DOHH2 (cell line): ENCODE data around the gene CHFR.

ENCODE experiments used
- H3F3A ChIP-seq: fragments of 200-600 bp; sonication (generic), shearing (Covaris generic); 2 replicates; pipeline ENCODE4 v1.6.0; 2016; ENCODE audit warnings: antibody characterized with exemption, mild to moderate bottlenecking; ENCODE audit not compliant: control insufficient read depth, insufficient read depth
- H3K27ac ChIP-seq: fragments of 200-600 bp; sonication (generic); 2 replicates; pipeline ENCODE4 v1.5.1; 2014; ENCODE audit warnings: low read depth, mild to moderate bottlenecking, low read length, moderate library complexity
- H3K27me3 ChIP-seq: fragments of 200-600 bp; sonication (generic); 2 replicates; pipeline ENCODE4 v1.6.1; 2014; ENCODE audit warnings: mild to moderate bottlenecking, low read length, mixed read lengths; ENCODE audit not compliant: control insufficient read depth
- H3K36me3 ChIP-seq: fragments of 200-600 bp; sonication (generic); 2 replicates; pipeline ENCODE4 v1.6.1; 2014; ENCODE audit warnings: mild to moderate bottlenecking, low read length, moderate library complexity, mixed read lengths; ENCODE audit not compliant: control insufficient read depth
- H3K4me1 ChIP-seq: fragments of 200-600 bp; sonication (generic); 2 replicates; pipeline ENCODE4 v1.6.1; 2014; ENCODE audit warnings: mild to moderate bottlenecking, low read length, mixed read lengths; ENCODE audit not compliant: control insufficient read depth
- H3K4me2 ChIP-seq: fragments of 200-600 bp; sonication (generic); 2 replicates; pipeline ENCODE4 v1.6.0; 2014; ENCODE audit warnings: mild to moderate bottlenecking, low read length, moderate library complexity
- H3K4me3 ChIP-seq: fragments of 200-600 bp; sonication (generic); 2 replicates; pipeline ENCODE4 v1.5.1; 2014; ENCODE audit warnings: mild to moderate bottlenecking, low read length, mixed read lengths
- H3K79me2 ChIP-seq: fragments of 200-600 bp; sonication (generic); 2 replicates; pipeline ENCODE4 v1.6.1; 2014; ENCODE audit warnings: mild to moderate bottlenecking, low read length, mixed read lengths; ENCODE audit not compliant: control insufficient read depth
- H3K9me2 ChIP-seq: fragments of 200-600 bp; sonication (generic); replicated peaks from 2 replicates; pipeline ENCODE4 v1.6.1; 2014; ENCODE audit warnings: mild to moderate bottlenecking, low read length, mixed read lengths; ENCODE audit not compliant: control insufficient read depth
- H3K9me3 ChIP-seq: fragments of 200-600 bp; sonication (generic); 2 replicates; pipeline ENCODE4 v1.6.1; 2014; ENCODE audit warnings: antibody characterized with exemption, low read length, mixed read lengths; ENCODE audit not compliant: control insufficient read depth, insufficient read depth
- H4K20me1 ChIP-seq: fragments of 200-600 bp; sonication (generic); 2 replicates; pipeline ENCODE4 v1.6.0; 2014; ENCODE audit warnings: low read depth, mild to moderate bottlenecking, antibody characterized with exemption, low read length, moderate library complexity; ENCODE audit not compliant: control insufficient read depth, insufficient read depth
- EZH2phosphoT487 ChIP-seq: fragments of 200-600 bp; sonication (generic); IDR thresholded peaks from 2 replicates; pipeline ENCODE4 v1.6.1; 2017; ENCODE audit warnings: borderline replicate concordance, mild to moderate bottlenecking, antibody characterized with exemption, low read length, moderate library complexity, mixed read lengths
- TF ChIP-seq, protein P1 (sequence below): fragments of 200-600 bp; sonication (generic); IDR thresholded peaks from one replicate; pipeline ENCODE4 v1.5.1; 2014; ENCODE audit warnings: antibody characterized with exemption, mild to moderate bottlenecking, low read depth, low read length; ENCODE audit not compliant: poor library complexity, severe bottlenecking

The CHFR gene

DNA sequence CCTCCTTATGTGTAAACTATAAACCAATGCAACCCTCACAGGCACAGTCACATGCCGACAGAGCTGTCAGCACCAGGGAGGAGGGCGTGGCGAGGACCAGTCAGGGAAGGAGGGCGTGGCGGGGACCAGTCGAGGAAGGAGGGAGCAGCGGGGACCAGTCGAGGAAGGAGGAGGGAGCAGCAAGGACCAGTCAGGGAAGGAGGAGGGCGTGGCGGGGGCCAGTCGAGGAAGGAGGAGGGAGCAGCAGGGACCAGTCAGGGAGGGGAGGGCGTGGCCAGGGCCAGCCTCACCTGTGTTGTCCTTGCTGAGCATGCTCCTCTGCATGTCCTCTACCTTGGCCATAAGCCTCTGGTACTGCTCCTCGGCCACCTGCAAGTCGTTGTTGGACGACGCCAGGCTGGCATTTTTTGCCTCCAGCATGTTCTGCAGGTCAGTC lies 83.0 kb downstream of the CHFR start:
- no peaks in the 10 kb centered on the region for H3K27me3 ChIP-seq
- no peak overlapping the region for H3K27ac ChIP-seq
- no peak overlapping the region for H3K4me3 ChIP-seq
- no peaks in the 10 kb centered on the region for H3K9me2 ChIP-seq
- no peaks in the 10 kb centered on the region for H3K9me3 ChIP-seq
- H3K36me3 ChIP-seq = peaks cover 79% of the 10 kb centered on the region
- no peak for TF ChIP-seq EZH2phosphoT487
- TF ChIP-seq, protein P1, sequence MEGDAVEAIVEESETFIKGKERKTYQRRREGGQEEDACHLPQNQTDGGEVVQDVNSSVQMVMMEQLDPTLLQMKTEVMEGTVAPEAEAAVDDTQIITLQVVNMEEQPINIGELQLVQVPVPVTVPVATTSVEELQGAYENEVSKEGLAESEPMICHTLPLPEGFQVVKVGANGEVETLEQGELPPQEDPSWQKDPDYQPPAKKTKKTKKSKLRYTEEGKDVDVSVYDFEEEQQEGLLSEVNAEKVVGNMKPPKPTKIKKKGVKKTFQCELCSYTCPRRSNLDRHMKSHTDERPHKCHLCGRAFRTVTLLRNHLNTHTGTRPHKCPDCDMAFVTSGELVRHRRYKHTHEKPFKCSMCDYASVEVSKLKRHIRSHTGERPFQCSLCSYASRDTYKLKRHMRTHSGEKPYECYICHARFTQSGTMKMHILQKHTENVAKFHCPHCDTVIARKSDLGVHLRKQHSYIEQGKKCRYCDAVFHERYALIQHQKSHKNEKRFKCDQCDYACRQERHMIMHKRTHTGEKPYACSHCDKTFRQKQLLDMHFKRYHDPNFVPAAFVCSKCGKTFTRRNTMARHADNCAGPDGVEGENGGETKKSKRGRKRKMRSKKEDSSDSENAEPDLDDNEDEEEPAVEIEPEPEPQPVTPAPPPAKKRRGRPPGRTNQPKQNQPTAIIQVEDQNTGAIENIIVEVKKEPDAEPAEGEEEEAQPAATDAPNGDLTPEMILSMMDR = no peak
- H4K20me1 ChIP-seq = no peaks in the 10 kb centered on the region
- H3K4me2 ChIP-seq = no peak overlapping the region
- H3K4me1 ChIP-seq = no peaks in the 10 kb centered on the region
- peaks cover 43% of the 10 kb centered on the region for H3K79me2 ChIP-seq
- H3F3A ChIP-seq = no peaks in the 10 kb centered on the region

DNA sequence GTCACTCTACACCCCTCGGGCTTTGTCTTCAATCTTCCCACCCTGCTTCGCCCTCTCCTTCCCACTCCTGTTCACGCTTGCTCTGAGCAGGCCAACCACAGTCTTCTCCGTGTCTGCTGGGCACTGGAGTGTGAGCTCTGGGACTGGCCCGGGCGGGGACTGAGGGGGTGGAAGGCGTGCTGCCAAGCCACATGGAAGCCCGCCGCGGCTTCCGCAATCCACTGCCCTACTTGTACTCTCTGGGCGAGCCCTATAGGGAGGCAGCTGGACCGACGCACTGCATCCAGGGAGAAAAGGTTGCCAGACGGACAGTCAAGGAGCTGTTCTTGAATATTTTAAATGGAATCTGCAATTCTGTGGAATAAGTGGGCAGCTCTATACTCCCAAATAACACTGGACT lies 83.5 kb downstream of the CHFR start:
- H4K20me1 ChIP-seq = no peaks in the 10 kb centered on the region
- peaks cover 43% of the 10 kb centered on the region for H3K79me2 ChIP-seq
- peaks cover 85% of the 10 kb centered on the region for H3K36me3 ChIP-seq

DNA sequence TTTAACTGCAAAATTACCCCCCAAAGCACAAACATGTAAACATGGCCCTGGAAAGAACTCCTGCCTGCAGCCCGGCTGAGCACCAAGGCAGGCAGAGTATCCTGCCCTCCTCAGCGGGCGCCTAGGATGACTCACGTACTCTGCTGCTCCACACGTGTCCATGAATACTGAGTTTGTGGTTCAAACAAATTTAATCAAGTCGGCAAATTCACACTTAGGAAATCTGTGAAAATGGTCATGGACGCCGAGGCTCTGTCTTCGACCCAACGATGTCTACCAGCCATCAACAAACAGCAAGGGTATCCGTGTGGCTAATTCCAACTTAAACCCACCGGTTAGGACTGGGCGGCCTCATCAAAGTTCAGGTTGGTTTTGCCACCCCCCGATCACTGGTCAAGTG lies 84.3 kb downstream of the CHFR start:
- H3K36me3 ChIP-seq = peaks cover 83% of the 10 kb centered on the region
- H3K27ac ChIP-seq = no peak overlapping the region
- no peak for TF ChIP-seq EZH2phosphoT487
- TF ChIP-seq, protein P1 = no peak
- H3K9me3 ChIP-seq = no peaks in the 10 kb centered on the region
- no peaks in the 10 kb centered on the region for H4K20me1 ChIP-seq
- no peaks in the 10 kb centered on the region for H3K9me2 ChIP-seq
- no peaks in the 10 kb centered on the region for H3K27me3 ChIP-seq
- H3K4me1 ChIP-seq = no peaks in the 10 kb centered on the region
- H3F3A ChIP-seq = no peaks in the 10 kb centered on the region
- H3K4me2 ChIP-seq = no peak overlapping the region
- H3K4me3 ChIP-seq = no peak overlapping the region
- H3K79me2 ChIP-seq = peaks cover 36% of the 10 kb centered on the region

More for the DNA sequence above, 83.5 kb downstream of the CHFR start:
- Histone ChIP-seq H3K9me2 (no peaks in the 10 kb centered on the region), H3K9me3 (no peaks in the 10 kb centered on the region), H3K27ac (no peak overlapping the region), H3K4me3 (no peak overlapping the region), H3K27me3 (no peaks in the 10 kb centered on the region), H3K4me1 (no peaks in the 10 kb centered on the region), H3F3A (no peaks in the 10 kb centered on the region), H3K4me2 (no peak overlapping the region)
- no peak for TF ChIP-seq EZH2phosphoT487
- TF ChIP-seq, protein P1 = no peak
